Stomach (tissue), 9 donors: ENCODE results near the gene HNRNPDL. TPM values are rescaled to one million over a fixed set of nuclear protein-coding genes. Genes with fewer than 3 reads are reported as not detected.

Experiments
- DNase-seq, 2 donors: peaks; one replicate each; pipeline versions ENCODE4 v3.0.0 to v3.0.0-alpha.2; 2013 to 2019
- H3K27ac ChIP-seq, 5 donors: fragments of 200-600 bp in 4 of 5; sonication (generic) in 4 of 5; one replicate each; pipeline ENCODE4 v1.5.1; 2013 to 2019; ENCODE audit warnings: mild to moderate bottlenecking in 1 of 5, moderate library complexity in 1 of 5
- H3K27me3 ChIP-seq, 3 donors: fragments of 200-600 bp; sonication (generic); one replicate each; pipeline ENCODE4 v1.5.1; 2017 to 2019; ENCODE audit warnings: mixed run types in 1 of 3
- H3K36me3 ChIP-seq, 4 donors: fragments of 200-600 bp; sonication (generic); 1 replicate in 3 of 4; 2 replicates in 1 of 4; pipeline ENCODE4 v1.5.1; 2016 to 2019
- H3K4me1 ChIP-seq, 4 donors: fragments of 200-600 bp; sonication (generic); one replicate each; pipeline ENCODE4 v1.5.1; 2016 to 2019
- H3K4me3 ChIP-seq, 4 donors: fragments of 200-600 bp; sonication (generic) in 3 of 4; one replicate each; pipeline ENCODE4 v1.5.1; 2016 to 2019; ENCODE audit warnings: mild to moderate bottlenecking in 1 of 4
- H3K9me3 ChIP-seq, 4 donors: fragments of 200-600 bp; sonication (generic); one replicate each; pipeline ENCODE4 v1.5.1; 2016 to 2019
- CTCF ChIP-seq, 7 experiments: fragments of 450-650 bp in 4 of 7; fragments of 200-600 bp in 3 of 7; sonication (generic) in 3 of 7; IDR thresholded peaks; one replicate each; pipeline ENCODE4 v1.5.1; 2016 to 2019; ENCODE audit warnings: antibody characterized with exemption in 7 of 7, control low read depth in 2 of 7, mild to moderate bottlenecking in 1 of 7
- EP300 ChIP-seq: sonication (generic); formaldehyde crosslinking; IDR thresholded peaks from one replicate; pipeline ENCODE4 v1.6.1; 2017; ENCODE audit warnings: antibody characterized with exemption
- POLR2A ChIP-seq, 4 donors: fragments of 450-650 bp; IDR thresholded peaks; one replicate each; pipeline ENCODE4 v1.6.1; 2016; ENCODE audit warnings: antibody characterized with exemption in 4 of 4, control low read depth in 2 of 4, mild to moderate bottlenecking in 1 of 4, moderate library complexity in 1 of 4
- POLR2AphosphoS5 ChIP-seq, 3 donors: sonication (generic); formaldehyde crosslinking; IDR thresholded peaks; one replicate each; pipeline ENCODE4 v1.6.1; 2016; ENCODE audit warnings: antibody characterized with exemption in 3 of 3
- WGBS, 5 donors: extraction: QIAGEN DNeasy Blood & Tissue Kit in 3 of 5; methylation state at CpG; one replicate each; pipeline versions ENCODE4 v1.1.5 to v1.1.7; 2013 to 2018; 5-methylcytosine and 5-hydroxymethylcytosine counted together
- intact Hi-C: fragments of 100-400 bp; cut with DNase I; formaldehyde crosslinking; loops from one replicate; pipeline ENCODE4 v1.15.1; 2023; ENCODE audit warnings: low total_unique reads
- polyA plus RNA-seq, 3 donors: library from polyadenylated mRNA; stranded (reverse); fragments of 200-250 nt; gene quantifications; one replicate each; pipeline ENCODE4 v1.2.3, GENCODE V29; 2013
- total RNA-seq, 5 donors: library from RNA; depleted of rRNA; stranded (reverse); fragments of >200 nt; gene quantifications; one replicate each; pipeline versions ENCODE4 v1.1.0 to v1.2.3, GENCODE V29; 2014 to 2016
- donor health status: healthy with polysubstance abuse.
- donor health status: Bipolar disorder and iron deficiency.
- donor health status: healthy.

Gene HNRNPDL
- total and polyA plus RNA-seq, 8 donors: 71.8 to 456 (median 138) TPM

- DNase-seq: peak; percentile 90 to 94
- Histone ChIP-seq H3K27ac (peak overlapping the region in 1 of 5 donors; percentile 50), H3K4me3 (no peak overlapping the region), H3K27me3 (no peaks in the 10 kb centered on the region), H3K36me3 (peaks cover 8 to 37% (median 33%) of the 10 kb centered on the region in 4 donors), H3K9me3 (no peaks in the 10 kb centered on the region), H3K4me1 (peaks cover 0 to 12% (median 4%) of the 10 kb centered on the region in 4 donors)
- 4 to 10% (median 8%) methylated on average over 7 of the region's 7 CpGs for WGBS, 5 donors
- peak in 5 of 7 experiments; percentile 20 to 95 (median 92) for TF ChIP-seq CTCF (IDR thresholded peaks at IDR 0.05)
- no peak for TF ChIP-seq POLR2A (IDR thresholded peaks at IDR 0.05)
- peak in 2 of 3 donors; percentile 43 to 74 for TF ChIP-seq POLR2AphosphoS5 (IDR thresholded peaks at IDR 0.05)
- intact Hi-C loops: loop anchor here (10.0 kb wide), 2 partner anchors 282 to 342 kb away; no protein-coding TSS in a partner anchor
Observed at GRCh38 chr4:82462415-82462831, 32.2 kb upstream of the HNRNPDL start.

- Histone ChIP-seq H3K36me3 (peaks cover 15 to 45% (median 40%) of the 10 kb centered on the region in 4 donors), H3K4me1 (peaks cover 0 to 12% (median 4%) of the 10 kb centered on the region in 4 donors), H3K9me3 (no peaks in the 10 kb centered on the region), H3K27ac (no peak overlapping the region), H3K4me3 (no peak overlapping the region), H3K27me3 (no peaks in the 10 kb centered on the region)
- intact Hi-C loops: loop anchor here (10.0 kb wide), 2 partner anchors 283 to 343 kb away; no protein-coding TSS in a partner anchor
- no peak for DNase-seq
- 67 to 84% (median 72%) methylated on average over 2 of the region's 2 CpGs for WGBS, 5 donors
- TF ChIP-seq POLR2A (IDR thresholded peaks at IDR 0.05): no peak
- no peak for TF ChIP-seq CTCF (IDR thresholded peaks at IDR 0.05)
- TF ChIP-seq EP300: no peak
- no peak for TF ChIP-seq POLR2AphosphoS5 (IDR thresholded peaks at IDR 0.05)
Observed at GRCh38 chr4:82461710-82462109, 31.4 kb upstream of the HNRNPDL start.

GRCh38 chr4:82458729-82459128 lies 28.5 kb upstream of the HNRNPDL start:
- WGBS, 5 donors: 73 to 96% (median 91%) methylated on average over 2 of the region's 2 CpGs
- no peak for DNase-seq

GRCh38 chr4:82457266-82457665 lies 27.0 kb upstream of the HNRNPDL start:
- H3K4me3 ChIP-seq: no peak overlapping the region
- H3K36me3 ChIP-seq: peaks cover 17 to 83% (median 75%) of the 10 kb centered on the region in 4 donors
- no peaks in the 10 kb centered on the region for H3K9me3 ChIP-seq
- H3K27me3 ChIP-seq: no peaks in the 10 kb centered on the region
- intact Hi-C loops: no loop called here
- no peak overlapping the region for H3K27ac ChIP-seq
- DNase-seq: no peak
- TF ChIP-seq POLR2A (IDR thresholded peaks at IDR 0.05) (no peak), POLR2AphosphoS5 (IDR thresholded peaks at IDR 0.05) (no peak), EP300 (no peak), CTCF (IDR thresholded peaks at IDR 0.05) (no peak)
- H3K4me1 ChIP-seq: no peaks in the 10 kb centered on the region
- 86 to 94% (median 91%) methylated on average over 7 of the region's 7 CpGs for WGBS, 5 donors

More at GRCh38 chr4:82458729-82459128, 28.5 kb upstream of the HNRNPDL start:
- Histone ChIP-seq H3K36me3 (peaks cover 17 to 68% (median 63%) of the 10 kb centered on the region in 4 donors), H3K27ac (no peak overlapping the region), H3K4me3 (no peak overlapping the region), H3K27me3 (no peaks in the 10 kb centered on the region), H3K9me3 (no peaks in the 10 kb centered on the region), H3K4me1 (peaks cover 0 to 12% (median 4%) of the 10 kb centered on the region in 4 donors)
- no peak for TF ChIP-seq POLR2AphosphoS5 (IDR thresholded peaks at IDR 0.05)
- TF ChIP-seq EP300: no peak
- no peak for TF ChIP-seq POLR2A (IDR thresholded peaks at IDR 0.05)
- intact Hi-C loops: no loop called here

- TF ChIP-seq CTCF (IDR thresholded peaks at IDR 0.05): no peak
- TF ChIP-seq POLR2AphosphoS5 (IDR thresholded peaks at IDR 0.05): no peak
- Histone ChIP-seq H3K9me3 (no peaks in the 10 kb centered on the region), H3K36me3 (peaks cover 14 to 89% (median 78%) of the 10 kb centered on the region in 4 donors), H3K4me1 (no peaks in the 10 kb centered on the region), H3K27ac (no peak overlapping the region), H3K4me3 (no peak overlapping the region), H3K27me3 (no peaks in the 10 kb centered on the region)
- WGBS, 5 donors: 94 to 97% (median 97%) methylated on average over 7 of the region's 7 CpGs
- intact Hi-C loops: no loop called here
- no peak for DNase-seq
Observed at GRCh38 chr4:82452026-82452425, 21.8 kb upstream of the HNRNPDL start.
